ENCODE data around the gene SIGLEC11.

DNA sequence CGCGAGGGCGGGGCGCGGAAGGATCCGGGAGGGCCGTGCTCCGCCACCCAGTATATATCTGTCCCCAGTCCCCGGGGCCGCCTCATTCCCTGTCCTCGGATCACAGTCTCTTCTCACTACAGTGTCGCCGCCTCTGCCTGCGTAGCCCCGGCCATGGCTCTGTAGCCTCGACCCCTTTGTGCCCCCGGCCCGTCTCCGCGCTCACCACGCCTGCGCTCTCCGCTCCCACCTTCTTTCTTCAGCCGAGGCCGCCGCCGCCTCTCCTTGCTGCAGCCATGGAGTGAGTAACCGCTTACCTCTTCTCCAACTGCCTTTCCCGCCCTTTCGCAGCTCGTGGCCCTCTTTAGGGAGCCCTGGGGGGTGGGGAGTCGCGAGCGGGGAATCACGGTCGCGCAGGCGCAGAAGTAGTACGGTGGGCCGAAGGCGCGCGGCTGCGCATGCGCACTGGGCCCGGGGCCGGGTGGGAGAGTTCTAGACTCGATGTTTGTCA, 31.8 kb downstream of the SIGLEC11 start, which contains the start of the genes ATF5 and NUP62:
- TF ChIP-seq, protein P1, sequence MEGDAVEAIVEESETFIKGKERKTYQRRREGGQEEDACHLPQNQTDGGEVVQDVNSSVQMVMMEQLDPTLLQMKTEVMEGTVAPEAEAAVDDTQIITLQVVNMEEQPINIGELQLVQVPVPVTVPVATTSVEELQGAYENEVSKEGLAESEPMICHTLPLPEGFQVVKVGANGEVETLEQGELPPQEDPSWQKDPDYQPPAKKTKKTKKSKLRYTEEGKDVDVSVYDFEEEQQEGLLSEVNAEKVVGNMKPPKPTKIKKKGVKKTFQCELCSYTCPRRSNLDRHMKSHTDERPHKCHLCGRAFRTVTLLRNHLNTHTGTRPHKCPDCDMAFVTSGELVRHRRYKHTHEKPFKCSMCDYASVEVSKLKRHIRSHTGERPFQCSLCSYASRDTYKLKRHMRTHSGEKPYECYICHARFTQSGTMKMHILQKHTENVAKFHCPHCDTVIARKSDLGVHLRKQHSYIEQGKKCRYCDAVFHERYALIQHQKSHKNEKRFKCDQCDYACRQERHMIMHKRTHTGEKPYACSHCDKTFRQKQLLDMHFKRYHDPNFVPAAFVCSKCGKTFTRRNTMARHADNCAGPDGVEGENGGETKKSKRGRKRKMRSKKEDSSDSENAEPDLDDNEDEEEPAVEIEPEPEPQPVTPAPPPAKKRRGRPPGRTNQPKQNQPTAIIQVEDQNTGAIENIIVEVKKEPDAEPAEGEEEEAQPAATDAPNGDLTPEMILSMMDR (IDR thresholded peaks at IDR 0.05; ENCODE audit: borderline replicate concordance, extremely low read depth, low read length, poor library complexity, severe bottlenecking) = no peak
- no peak for TF ChIP-seq EZH2 (IDR thresholded peaks at IDR 0.05; ENCODE audit: borderline replicate concordance, low read depth, low read length, severe bottlenecking)

Measured in DND-41 (cell line).